Cardiac septum (tissue), 1 donor: ENCODE measurements around the gene BACH2. TPM values are rescaled to one million over a fixed set of nuclear protein-coding genes. Genes with fewer than 3 reads are reported as not detected.
"Not testable (repeated sequence)": the region's sequence is repeated elsewhere in the genome, so short reads cannot be mapped to it uniquely, and the experiment has no call there.

ENCODE experiments used
- DNase-seq: peaks from one replicate; pipeline ENCODE4 v3.0.0-alpha.2; 2020; ENCODE audit warnings: low spot score
- intact Hi-C: fragments of 100-400 bp; cut with DNase I; formaldehyde crosslinking; loops from one replicate; pipeline ENCODE4 v1.14.0; 2022
- total RNA-seq: library from RNA; stranded (reverse); fragmentation: NEBNext Ultra II Directional; extraction: Animal tissue kit (Norgen Biotek cat#: 25700); gene quantifications from one replicate; pipeline ENCODE4 v1.2.1, GENCODE V29; 2021
- donor health status: DM: no; HTN: no; CAD: no.

Gene BACH2
- total RNA-seq, 1 donor from 2014 or later: 8.4 TPM

- DNase-seq: no peak
- intact Hi-C loops: no loop called here
These were observed 228.4 kb downstream of the BACH2 start for GRCh38 chr6:90068264-90068663.

GRCh38 chr6:90066697-90067096 is 229.9 kb downstream of the BACH2 start:
- intact Hi-C loops: no loop called here
- no peak for DNase-seq

DNA sequence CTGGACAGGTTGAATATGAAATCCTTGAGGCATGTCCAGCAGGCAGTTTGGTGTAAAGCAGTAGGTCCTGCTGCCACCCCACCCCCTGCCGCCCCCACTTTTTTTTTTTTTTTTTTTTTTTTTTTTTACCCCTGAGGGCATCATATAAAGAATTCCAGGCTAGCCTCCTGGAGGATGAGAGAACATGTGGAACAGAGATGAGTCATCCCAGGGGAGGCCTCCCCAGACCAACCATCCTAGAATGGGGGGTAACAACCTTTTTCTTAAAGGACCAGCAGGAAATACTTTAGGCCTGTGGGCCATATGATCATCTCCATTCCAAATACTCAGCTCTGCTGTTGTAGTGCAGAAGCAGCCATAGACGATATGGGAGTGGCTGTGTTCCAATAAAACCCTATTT is 231.5 kb downstream of the BACH2 start:
- intact Hi-C loops: no loop called here
- DNase-seq: no peak

DNA sequence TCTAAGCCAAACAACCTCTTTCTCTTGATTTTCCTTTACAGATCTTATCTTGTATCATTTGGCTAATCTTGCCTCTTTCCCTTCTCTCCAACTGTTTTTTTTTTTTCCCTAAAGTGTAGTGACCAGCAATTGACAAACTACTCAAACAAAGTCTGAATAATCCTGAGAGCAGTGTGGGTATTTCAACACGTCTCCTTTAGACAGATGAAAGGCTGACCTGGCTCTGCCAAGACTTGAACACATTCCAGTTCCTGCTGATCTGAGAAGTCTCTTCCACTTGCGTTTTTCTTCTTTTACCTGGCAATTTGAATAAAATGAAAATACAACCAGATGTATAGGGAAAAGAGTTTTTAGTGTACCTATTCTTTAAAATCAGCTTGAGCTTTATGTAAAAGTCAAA is 234.0 kb downstream of the BACH2 start:
- DNase-seq: no peak
- intact Hi-C loops: no loop called here

- DNase-seq: no peak
- intact Hi-C loops: no loop called here
These were observed 234.6 kb downstream of the BACH2 start for GRCh38 chr6:90062051-90062450.

GRCh38 chr6:90059178-90059577 is 237.5 kb downstream of the BACH2 start:
- DNase-seq, intact Hi-C loops: not testable (repeated sequence)

DNA sequence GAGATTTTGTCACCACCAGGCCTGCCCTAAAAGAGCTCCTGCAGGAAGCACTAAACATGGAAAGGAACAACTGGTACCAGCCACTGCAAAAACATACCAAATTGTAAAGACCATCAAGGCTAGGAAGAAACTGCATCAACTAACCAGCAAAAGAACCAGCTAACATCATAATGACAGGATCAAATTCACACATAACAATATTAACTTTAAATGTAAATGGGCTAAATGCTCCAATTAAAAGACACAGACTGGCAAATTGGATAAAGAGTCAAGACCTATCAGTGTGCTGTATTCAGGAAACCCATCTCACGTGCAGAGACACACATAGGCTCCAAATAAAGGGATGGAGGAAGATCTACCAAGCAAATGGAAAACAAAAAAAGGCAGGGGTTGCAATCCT is 240.7 kb downstream of the BACH2 start:
- intact Hi-C loops, DNase-seq: not testable (repeated sequence)

DNA sequence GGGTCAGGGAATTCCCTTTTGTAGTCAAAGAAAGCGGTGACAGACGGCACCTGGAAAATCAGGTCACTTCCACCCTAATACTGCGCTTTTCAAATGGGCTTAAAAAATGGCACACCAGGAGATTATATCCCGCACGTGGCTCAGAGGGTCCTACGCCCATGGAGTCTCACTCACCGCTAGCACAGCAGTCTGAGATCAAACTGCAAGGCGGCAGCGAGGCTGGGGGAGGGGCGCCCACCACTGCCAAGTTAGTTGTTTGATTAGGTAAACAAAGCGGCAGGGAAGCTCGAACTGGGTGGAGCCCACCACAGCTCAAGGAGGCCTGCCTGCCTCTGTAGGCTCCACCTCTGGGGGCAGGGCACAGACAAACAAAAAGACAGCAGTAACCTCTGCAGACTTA is 242.4 kb downstream of the BACH2 start:
- DNase-seq, intact Hi-C loops: not testable (repeated sequence)

DNA sequence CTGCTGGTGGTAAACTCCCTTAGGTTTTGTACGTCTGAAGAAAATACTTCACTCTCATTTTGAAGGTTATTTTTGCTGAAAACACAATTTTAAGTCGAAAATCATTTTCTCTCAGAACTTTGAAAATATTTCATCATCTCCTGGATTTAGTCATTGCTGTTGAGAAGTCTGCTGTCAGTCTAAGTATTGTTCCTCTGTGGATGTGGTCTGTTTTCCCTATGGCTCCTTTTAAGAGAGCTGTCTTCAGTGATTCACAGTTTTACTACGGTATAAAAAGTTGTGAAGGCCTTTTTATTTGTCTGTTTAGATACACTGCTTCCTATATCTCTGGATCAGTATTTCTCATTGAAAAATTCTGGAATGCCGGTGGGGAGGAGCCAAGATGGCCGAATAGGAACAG is 243.0 kb downstream of the BACH2 start:
- no peak for DNase-seq
- intact Hi-C loops: no loop called here

DNA sequence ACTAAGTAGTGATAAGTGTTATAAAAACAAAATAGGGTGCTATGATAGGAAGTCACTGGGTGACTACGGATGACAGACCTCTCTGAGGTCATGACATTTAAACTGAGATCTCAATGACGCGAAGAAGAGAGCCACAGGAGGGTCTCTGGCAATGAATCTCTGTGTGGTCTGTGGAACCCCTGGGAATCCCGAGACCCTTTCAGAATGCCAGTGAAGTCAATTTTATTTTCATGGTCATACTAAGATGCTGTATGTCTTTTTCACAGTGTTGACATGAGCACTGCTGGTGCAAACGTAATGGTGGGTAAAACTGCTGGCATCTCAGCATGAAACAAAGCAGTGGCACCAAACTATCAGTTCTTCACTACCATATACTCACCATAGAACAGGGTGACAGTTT is 247.3 kb downstream of the BACH2 start:
- DNase-seq: no peak

GRCh38 chr6:90048206-90048967 is 248.3 kb downstream of the BACH2 start:
- intact Hi-C loops: no loop called here
- DNase-seq: no peak

More for the DNA sequence above, 247.3 kb downstream of the BACH2 start:
- intact Hi-C loops: no loop called here

DNA sequence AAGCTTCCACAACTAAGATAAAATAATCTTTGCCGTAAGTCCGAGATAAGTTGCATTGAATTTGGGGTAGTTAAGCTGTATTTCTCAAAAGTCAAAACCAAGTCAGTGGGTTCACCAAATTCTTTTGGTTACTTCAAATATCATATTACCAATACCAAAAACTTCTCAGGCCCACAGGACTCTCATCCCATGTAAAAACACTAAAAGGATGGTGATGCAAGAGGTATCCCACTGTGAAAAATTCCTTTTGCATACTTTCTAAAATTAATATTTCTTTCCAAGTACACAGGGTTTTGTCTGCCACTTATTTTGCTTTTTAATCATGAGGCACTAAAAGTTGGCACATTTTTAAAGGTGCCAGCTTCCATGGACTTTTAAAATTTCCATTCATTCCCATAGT is 251.1 kb downstream of the BACH2 start:
- intact Hi-C loops: no loop called here
- no peak for DNase-seq

DNA sequence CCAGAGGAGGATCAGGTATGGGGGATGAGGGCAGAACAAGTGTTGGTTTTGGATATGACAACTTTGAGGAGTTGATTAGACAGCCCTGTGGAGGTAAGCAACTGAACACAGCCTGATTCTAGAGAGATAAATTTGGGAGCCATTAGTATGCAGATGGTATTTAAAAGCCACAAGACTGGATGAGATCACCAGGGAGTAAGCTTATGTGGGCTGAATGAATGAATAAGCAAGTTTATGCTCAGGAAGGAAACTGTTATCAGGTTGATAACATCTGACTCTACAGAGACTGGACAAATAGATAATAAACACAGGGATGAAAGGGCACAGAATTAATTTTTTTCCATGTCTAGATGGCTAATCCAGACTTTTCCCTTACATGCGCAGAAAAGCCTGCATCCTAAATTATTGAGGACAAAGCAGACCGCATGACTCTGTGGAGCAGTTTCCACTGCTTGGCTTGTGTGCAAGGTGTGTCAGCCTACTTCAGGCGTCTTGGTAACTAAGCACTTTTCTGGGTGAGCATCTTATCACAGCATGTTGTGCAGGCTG is 251.7 kb downstream of the BACH2 start:
- intact Hi-C loops: no loop called here
- DNase-seq: no peak

- no peak for DNase-seq
- intact Hi-C loops: no loop called here
These were observed 252.3 kb downstream of the BACH2 start for GRCh38 chr6:90044182-90044832.

GRCh38 chr6:90040931-90041330 is 255.7 kb downstream of the BACH2 start:
- intact Hi-C loops: no loop called here
- no peak for DNase-seq

DNA sequence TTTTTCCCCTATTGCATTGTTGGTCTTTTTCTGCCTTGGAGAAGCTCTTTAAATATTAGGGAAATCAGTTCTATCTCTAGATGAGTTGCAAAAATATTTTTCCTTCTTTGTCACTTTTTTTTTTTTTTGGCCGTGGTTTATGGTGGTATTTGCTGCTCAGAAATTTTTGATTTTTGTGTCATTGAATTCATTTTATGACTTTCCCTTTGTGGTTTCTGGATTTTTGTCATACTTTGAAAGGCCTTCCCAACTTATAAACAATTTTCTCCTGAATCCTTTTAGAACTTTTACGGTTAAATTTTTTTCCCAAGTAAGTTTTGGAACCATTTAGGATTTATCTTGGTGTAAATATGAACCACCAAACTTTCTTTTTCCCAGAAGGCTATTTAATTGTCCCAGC is 256.7 kb downstream of the BACH2 start:
- intact Hi-C loops: no loop called here
- no peak for DNase-seq

GRCh38 chr6:90038961-90039653 is 257.5 kb downstream of the BACH2 start:
- no peak for DNase-seq
- intact Hi-C loops: no loop called here

- no peak for DNase-seq
- intact Hi-C loops: no loop called here
These were observed 259.7 kb downstream of the BACH2 start for GRCh38 chr6:90036963-90037362.

GRCh38 chr6:90035047-90035723 is 261.5 kb downstream of the BACH2 start:
- intact Hi-C loops: no loop called here
- DNase-seq: no peak

GRCh38 chr6:90033746-90034271 is 262.8 kb downstream of the BACH2 start:
- intact Hi-C loops: no loop called here
- no peak for DNase-seq
